Activated effector memory CD4-positive, alpha-beta T cell treated with Interleukin-2 at 50 U/mL for 16 hours (primary cell): ENCODE data around the gene DGKI.

ENCODE experiments used
- DNase-seq: peaks from one replicate; pipeline ENCODE4 v3.0.0-alpha.2; 2020

Gene DGKI

GRCh38 chr7:137774793-137775201, 72.0 kb downstream of the DGKI start:
- no peak for DNase-seq

GRCh38 chr7:137772748-137773147, 74.0 kb downstream of the DGKI start:
- DNase-seq, result no peak

DNA sequence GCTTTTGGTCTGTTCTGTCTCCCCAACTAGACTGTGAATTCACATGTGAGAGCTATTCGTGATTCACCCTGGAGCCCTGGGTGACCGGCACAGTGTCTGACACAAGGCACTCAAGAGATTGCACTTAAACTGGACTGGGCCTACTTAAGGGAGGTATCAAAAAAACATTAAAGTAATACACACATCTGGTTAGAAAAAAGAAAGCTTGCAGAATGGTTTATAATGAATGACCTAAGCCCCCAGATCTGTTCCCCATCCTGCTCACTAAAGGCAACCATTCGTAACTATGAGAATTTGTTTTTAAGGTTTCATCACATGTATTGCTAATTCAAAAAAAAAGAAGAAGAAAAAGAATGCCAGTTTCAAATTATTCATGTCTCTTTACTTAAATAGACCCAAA, 74.5 kb downstream of the DGKI start:
- DNase-seq, result no peak

DNA sequence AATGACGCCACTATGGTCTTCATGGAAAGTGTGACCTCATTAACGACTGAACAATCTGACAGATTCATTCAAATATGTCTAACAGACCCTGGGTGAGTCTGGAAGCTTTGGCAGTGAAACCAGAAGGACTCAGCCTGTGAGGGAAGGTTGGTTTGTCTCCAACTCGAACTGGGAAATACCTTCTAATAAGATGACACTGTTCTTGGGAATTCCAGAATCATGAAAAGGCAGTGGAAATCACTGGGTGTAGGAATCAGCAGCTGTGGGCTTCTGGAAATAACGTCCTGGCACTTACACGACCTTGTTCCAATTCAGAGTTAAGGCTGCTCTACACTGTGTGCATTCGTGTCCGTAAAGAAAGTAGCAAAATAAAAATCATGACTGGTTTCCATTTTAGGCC, 75.1 kb downstream of the DGKI start:
- DNase-seq, result no peak

GRCh38 chr7:137771273-137771672, 75.5 kb downstream of the DGKI start:
- DNase-seq, result no peak

GRCh38 chr7:137768366-137768765, 78.4 kb downstream of the DGKI start:
- no peak for DNase-seq

- no peak for DNase-seq
Observed at GRCh38 chr7:137762334-137762733, 84.4 kb downstream of the DGKI start.

- DNase-seq, result no peak
Observed at GRCh38 chr7:137760111-137760510, 86.7 kb downstream of the DGKI start.

- DNase-seq, result no peak
Observed at GRCh38 chr7:137757146-137757925, 89.4 kb downstream of the DGKI start.

DNA sequence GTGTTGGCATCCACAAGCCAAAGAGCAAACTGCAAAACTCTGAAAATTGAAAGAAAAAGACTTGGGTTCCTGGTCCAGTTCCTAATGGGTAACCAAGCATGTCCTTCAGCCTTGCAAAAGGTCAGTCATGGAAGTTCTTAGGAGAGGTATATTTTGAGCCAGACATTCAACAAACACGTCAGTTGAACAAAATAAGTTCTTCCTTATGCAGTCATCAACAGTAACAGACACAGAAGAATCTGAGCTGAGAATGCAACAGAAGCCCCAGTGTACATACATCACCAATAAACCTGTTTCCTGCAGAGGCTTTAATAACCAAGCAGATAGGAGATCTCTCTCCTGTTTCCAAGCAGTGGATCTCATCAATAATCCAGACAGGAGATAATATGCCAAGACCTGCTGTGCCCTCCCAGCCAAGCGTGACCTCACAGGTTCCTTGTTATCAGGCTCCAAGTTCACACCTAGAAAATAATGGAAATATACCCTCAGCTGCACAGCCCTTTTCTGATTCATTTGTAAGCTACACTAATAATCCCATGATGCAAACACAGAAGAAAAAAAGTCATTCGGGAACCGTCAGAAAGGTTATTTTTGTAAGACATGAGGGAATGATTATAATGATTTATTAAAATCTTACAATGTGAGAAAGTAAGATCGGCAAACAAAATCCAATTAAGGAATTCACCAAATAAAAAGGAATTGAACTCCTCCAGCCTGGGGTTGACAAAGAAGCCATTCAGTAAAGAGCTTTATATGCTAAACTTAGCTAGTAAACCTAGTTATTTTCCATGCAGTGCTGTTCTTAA, 90.7 kb downstream of the DGKI start:
- DNase-seq, result no peak

GRCh38 chr7:137755427-137755826, 91.3 kb downstream of the DGKI start:
- no peak for DNase-seq

DNA sequence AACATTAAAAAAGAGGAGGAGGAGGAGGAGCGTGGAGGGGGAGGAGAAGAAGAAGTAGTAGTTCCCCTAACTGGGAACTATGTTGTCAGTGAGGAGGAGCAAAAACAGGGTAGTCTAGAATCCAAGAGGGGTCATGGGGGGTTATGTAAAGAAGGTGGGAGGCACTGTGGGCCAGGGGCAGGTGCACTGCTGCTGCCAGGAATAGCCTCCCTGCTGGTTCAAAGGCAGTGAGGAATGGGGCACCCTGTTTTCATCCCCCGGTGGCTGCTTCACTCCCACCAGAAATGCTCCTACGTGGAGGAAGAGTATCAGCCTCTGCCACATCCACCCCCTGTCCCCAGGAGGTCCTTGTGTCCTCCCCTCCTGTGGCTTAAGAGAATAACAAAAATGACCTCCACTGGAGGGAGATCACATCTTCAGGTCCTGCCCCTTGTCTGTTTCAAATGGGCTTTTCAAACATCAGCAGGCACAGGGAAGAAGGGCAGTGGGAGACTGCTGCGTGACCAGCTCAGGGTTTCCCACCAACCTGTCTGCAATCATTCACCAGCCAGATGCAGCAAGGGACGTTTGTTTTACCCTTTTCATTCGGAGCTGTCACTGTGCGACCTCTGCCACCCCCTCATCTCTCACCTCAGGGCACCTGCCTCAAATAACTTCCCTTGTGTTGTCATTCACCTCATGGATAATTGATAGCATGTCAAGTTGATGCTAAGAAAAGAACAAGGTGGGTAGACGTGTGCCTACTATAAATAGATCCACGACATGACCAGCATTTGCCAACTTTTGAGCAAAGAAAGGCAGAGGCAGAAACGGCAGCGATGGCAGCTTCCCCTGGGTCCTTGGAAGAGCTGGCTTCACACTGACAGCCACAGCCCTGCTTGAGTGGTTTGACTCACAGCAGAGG, 92.6 kb downstream of the DGKI start:
- no peak for DNase-seq

- no peak for DNase-seq
Observed at GRCh38 chr7:137753575-137753947, 93.2 kb downstream of the DGKI start.

DNA sequence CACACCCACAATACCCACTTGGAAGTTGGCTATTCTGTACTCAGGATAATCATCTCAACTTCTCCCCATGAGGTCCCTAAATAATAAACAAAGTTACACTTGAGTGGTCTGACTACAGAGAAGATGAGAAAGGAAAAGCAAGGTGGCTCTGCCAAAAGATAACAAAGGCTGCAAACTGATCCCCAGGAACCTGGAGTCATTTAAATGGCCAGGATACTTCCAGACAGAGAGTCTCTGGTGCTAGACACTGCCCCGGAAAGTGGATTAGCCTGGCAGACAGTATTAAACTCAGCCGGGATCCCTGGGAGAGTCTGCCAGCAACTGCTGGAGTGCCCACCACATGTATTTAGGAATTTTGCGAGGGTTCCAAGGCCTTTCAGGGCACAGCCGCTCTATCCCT, 93.7 kb downstream of the DGKI start:
- DNase-seq, result no peak

GRCh38 chr7:137751361-137752009, 95.3 kb downstream of the DGKI start:
- DNase-seq, result no peak

DNA sequence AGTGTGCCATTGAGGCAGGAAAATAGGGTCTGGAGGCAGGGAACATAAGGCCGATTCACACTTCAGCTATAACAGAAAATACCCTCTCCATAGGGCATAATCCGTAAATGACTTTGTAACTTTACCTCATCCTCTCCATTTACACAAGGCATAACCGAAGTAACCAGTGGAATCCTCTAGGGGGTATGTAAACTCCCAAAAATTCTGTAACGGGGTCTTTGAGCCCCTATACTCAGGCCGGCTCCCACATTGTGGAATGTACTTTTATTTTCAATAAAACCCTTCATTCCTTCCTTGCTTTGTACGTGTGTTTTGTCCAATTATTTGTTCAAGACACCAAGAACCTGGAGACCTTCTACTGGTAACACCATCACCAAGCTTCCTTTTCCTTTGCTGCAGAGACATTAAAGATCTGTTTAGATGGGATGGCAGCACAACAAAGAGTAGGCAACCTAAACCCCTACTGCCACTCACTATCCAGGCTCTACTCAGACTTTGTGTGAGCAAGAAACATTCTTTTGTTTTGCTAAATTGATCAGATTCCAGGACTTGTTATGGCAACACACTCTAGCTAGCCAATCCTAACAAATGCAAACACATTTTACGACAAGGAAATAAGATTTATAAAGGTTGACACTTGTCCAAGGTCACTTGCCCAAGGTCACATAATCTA, 99.3 kb downstream of the DGKI start:
- no peak for DNase-seq

- no peak for DNase-seq
Observed at GRCh38 chr7:137743021-137743420, 103.8 kb downstream of the DGKI start.

DNA sequence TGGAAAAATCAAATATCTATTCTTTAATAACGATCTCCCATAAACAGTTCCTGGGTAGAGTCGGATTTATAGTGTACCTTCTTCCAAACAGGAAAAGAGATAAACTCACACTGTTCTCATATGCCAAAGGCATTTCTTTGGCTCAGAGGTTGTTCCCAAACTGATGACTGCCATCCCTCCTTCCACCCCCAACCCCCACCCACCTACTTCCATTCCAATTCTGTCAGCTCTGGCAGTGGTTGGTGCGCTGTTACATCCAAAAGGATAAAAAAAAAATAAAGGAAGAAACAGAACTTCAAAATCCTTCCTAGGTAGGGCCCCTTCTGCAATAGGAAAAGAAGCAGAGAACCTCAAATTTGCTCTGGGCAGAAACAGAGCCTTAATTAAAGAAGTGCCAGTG, 104.7 kb downstream of the DGKI start:
- DNase-seq, result no peak

- DNase-seq, result no peak
Observed at GRCh38 chr7:137741443-137741842, 105.3 kb downstream of the DGKI start.

DNA sequence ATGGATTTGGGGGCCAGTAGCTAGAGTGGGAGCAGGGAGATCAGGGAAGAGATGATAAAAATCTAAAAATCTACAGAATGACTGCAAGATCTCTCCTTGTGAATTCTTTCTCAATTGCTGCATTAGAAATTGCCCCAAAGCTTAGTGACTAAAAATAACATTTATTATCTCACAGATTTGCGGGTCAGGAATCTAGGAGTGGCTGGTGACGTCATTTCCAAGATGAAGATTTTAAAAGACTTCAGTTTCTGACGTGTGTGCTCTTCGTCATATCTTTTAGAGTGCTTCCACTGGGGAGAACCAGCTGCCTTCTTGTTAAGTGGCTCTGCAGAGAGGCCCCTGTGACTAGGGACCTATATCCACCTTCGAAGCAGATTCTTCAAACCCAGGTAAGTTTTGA, 112.6 kb downstream of the DGKI start:
- no peak for DNase-seq

GRCh38 chr7:137732168-137732567, 114.6 kb downstream of the DGKI start:
- DNase-seq, result no peak

- DNase-seq, result no peak
Observed at GRCh38 chr7:137731436-137731835, 115.3 kb downstream of the DGKI start.
